IMR-90 (cell line): ENCODE results near the gene CSNK2B. TPM values are rescaled to one million over a fixed set of nuclear protein-coding genes. Genes with fewer than 3 reads are reported as not detected.

Source experiments
- ATAC-seq: fragments of 200-7000 bp; cut with Tn5 transposase; 2 replicates; pipeline ENCODE4 v1.9.1; 2020; ENCODE audit warnings: low read depth, mild to moderate bottlenecking, moderate library complexity
- BruUV-seq: library from RNA; stranded (reverse); fragments of 400-500 nt; replicated peaks from 2 replicates; lab custom pipeline; 2021; lab: Mats Ljungman, UMichigan
- CTCF ChIA-PET: fragments of 300-600 bp; formaldehyde crosslinking; extraction: SDS; loops from one replicate; lab custom pipeline; 2021; ENCODE audit warnings: antibody characterized with exemption; lab: Yijun Ruan, JAX
- POLR2A ChIA-PET: fragments of 300-600 bp; sonication (Branson Sonifier 250); formaldehyde crosslinking; loops from one replicate; lab custom pipeline; 2022; ENCODE audit warnings: antibody characterized with exemption; ENCODE audit not compliant: unreplicated experiment; lab: Charles Lee
- DNase-seq: peaks from one replicate; pipeline ENCODE4 v3.0.0; 2013
- H2AFZ ChIP-seq: replicated peaks from 2 replicates; pipeline ENCODE3; 2013; ENCODE audit warnings: low read length, mild to moderate bottlenecking; ENCODE audit not compliant: poor library complexity
- H2AK5ac ChIP-seq: 2 replicates; pipeline ENCODE4 v1.6.1; 2013; ENCODE audit warnings: low read depth, low read length, inconsistent platforms
- H2AK9ac ChIP-seq: replicated peaks from 2 replicates; pipeline ENCODE3; 2013; ENCODE audit warnings: mild to moderate bottlenecking, low read depth, low read length, moderate library complexity; ENCODE audit not compliant: poor library complexity
- H2BK120ac ChIP-seq: 2 replicates; pipeline ENCODE4 v1.6.1; 2013; ENCODE audit warnings: low read depth, low read length, inconsistent platforms
- H2BK15ac ChIP-seq: 3 replicates; pipeline ENCODE4 v1.6.1; 2013; ENCODE audit warnings: low read depth, low read length, inconsistent platforms
- H2BK20ac ChIP-seq: 2 replicates; pipeline ENCODE4 v1.6.1; 2013; ENCODE audit warnings: low read depth, mild to moderate bottlenecking, inconsistent platforms, low read length, moderate library complexity
- H2BK5ac ChIP-seq: 2 replicates; pipeline ENCODE4 v1.6.1; 2013; ENCODE audit warnings: mild to moderate bottlenecking, low read depth, low read length, inconsistent platforms; ENCODE audit not compliant: poor library complexity, severe bottlenecking
- H3K14ac ChIP-seq: replicated peaks from 2 replicates; pipeline ENCODE4 v1.6.1; 2013; ENCODE audit warnings: low read depth, low read length, inconsistent platforms
- H3K18ac ChIP-seq: 2 replicates; pipeline ENCODE4 v1.6.1; 2013; ENCODE audit warnings: low read depth, low read length, control low read depth
- H3K23ac ChIP-seq: 2 replicates; pipeline ENCODE4 v1.6.1; 2013; ENCODE audit warnings: low read depth, low read length, inconsistent platforms
- H3K27ac ChIP-seq: 2 replicates; pipeline ENCODE4 v1.5.1; 2013; ENCODE audit warnings: mild to moderate bottlenecking, control low read depth, low read length; ENCODE audit not compliant: insufficient read depth
- H3K27me3 ChIP-seq: 2 replicates; pipeline ENCODE4 v1.6.1; 2013; ENCODE audit warnings: low read length; ENCODE audit not compliant: control insufficient read depth, insufficient read depth
- H3K36me3 ChIP-seq: 2 replicates; pipeline ENCODE4 v1.6.1; 2013; ENCODE audit warnings: low read length, mixed read lengths; ENCODE audit not compliant: control insufficient read depth, insufficient read depth
- H3K4ac ChIP-seq: 2 replicates; pipeline ENCODE4 v1.6.1; 2013; ENCODE audit warnings: low read depth, low read length, inconsistent platforms
- H3K4me1 ChIP-seq: 2 replicates; pipeline ENCODE4 v1.6.1; 2013; ENCODE audit warnings: low read length, mixed read lengths; ENCODE audit not compliant: control insufficient read depth, insufficient read depth
- H3K4me2 ChIP-seq: 2 replicates; pipeline ENCODE4 v1.6.1; 2013; ENCODE audit warnings: low read depth, mild to moderate bottlenecking, control low read depth, low read length, moderate library complexity
- H3K4me3 ChIP-seq: 2 replicates; pipeline ENCODE4 v1.5.1; 2013; ENCODE audit warnings: low read depth, mild to moderate bottlenecking, control low read depth, low read length, moderate library complexity; ENCODE audit not compliant: insufficient read depth
- H3K56ac ChIP-seq: 2 replicates; pipeline ENCODE4 v1.6.1; 2013; ENCODE audit warnings: low read length, inconsistent platforms; ENCODE audit not compliant: insufficient read depth; ENCODE audit errors: extremely low read depth
- H3K79me1 ChIP-seq, 2 experiments: 2 replicates each; pipeline ENCODE4 v1.6.1; 2013; ENCODE audit warnings: low read length in 2 of 2, inconsistent platforms in 1 of 2, low read depth in 1 of 2
- H3K9ac ChIP-seq: 2 replicates; pipeline ENCODE4 v1.6.1; 2013; ENCODE audit warnings: low read depth, low read length, control low read depth
- H3K9me1 ChIP-seq: 2 replicates; pipeline ENCODE4 v1.6.1; 2013; ENCODE audit warnings: low read length, inconsistent platforms; ENCODE audit not compliant: insufficient read depth
- H3K9me3 ChIP-seq: 2 replicates; pipeline ENCODE4 v1.6.1; 2013; ENCODE audit warnings: low read length; ENCODE audit not compliant: control insufficient read depth, insufficient read depth
- H4K20me1 ChIP-seq: 2 replicates; pipeline ENCODE4 v1.6.1; 2013; ENCODE audit warnings: low read length, inconsistent platforms; ENCODE audit not compliant: insufficient read depth
- H4K5ac ChIP-seq: 2 replicates; pipeline ENCODE4 v1.6.1; 2013; ENCODE audit warnings: mild to moderate bottlenecking, low read depth, low read length, control low read depth
- H4K8ac ChIP-seq, 2 experiments: 2 replicates each; pipeline ENCODE4 v1.6.1; 2013; ENCODE audit warnings: low read depth in 2 of 2, low read length in 2 of 2, control low read depth in 1 of 2, inconsistent platforms in 1 of 2
- H4K91ac ChIP-seq: 2 replicates; pipeline ENCODE4 v1.6.1; 2013; ENCODE audit warnings: low read depth, low read length, inconsistent platforms; ENCODE audit not compliant: insufficient read depth
- CHD1 ChIP-seq: IDR thresholded peaks from 2 replicates; pipeline ENCODE4 v1.6.1; 2012; ENCODE audit warnings: low read depth, low read length, improper control_type of control experiment
- FOS ChIP-seq: fragments of 150-350 bp; IDR thresholded peaks from 2 replicates; pipeline ENCODE4 v1.6.1; 2016; ENCODE audit warnings: low read depth, low read length
- MAZ ChIP-seq: IDR thresholded peaks from 2 replicates; pipeline ENCODE4 v1.6.1; 2012; ENCODE audit warnings: low read depth, mild to moderate bottlenecking, low read length, improper control_type of control experiment, moderate library complexity, borderline replicate concordance
- POLR2A ChIP-seq: IDR thresholded peaks from 2 replicates; pipeline ENCODE4 v1.6.1; 2012; ENCODE audit warnings: mild to moderate bottlenecking, low read depth, low read length
- RFX5 ChIP-seq: IDR thresholded peaks from 2 replicates; pipeline ENCODE4 v1.8.0; 2012; ENCODE audit warnings: low read depth, mild to moderate bottlenecking, low read length, moderate library complexity
- SMC3 ChIP-seq: fragments of 150-350 bp; IDR thresholded peaks from 2 replicates; pipeline ENCODE4 v1.6.1; 2016; ENCODE audit warnings: low read depth, mild to moderate bottlenecking, antibody characterized with exemption, low read length, moderate library complexity
- WGBS, 2 experiments: methylation state at CpG; one replicate each; pipeline versions ENCODE4 v1.1.5 to v1.1.7; 2013; ENCODE audit warnings: missing lambda C conversion rate in 2 of 2; ENCODE audit not compliant: insufficient read length in 1 of 2; ENCODE audit errors: extremely low coverage in 2 of 2; 5-methylcytosine and 5-hydroxymethylcytosine counted together
- dilution Hi-C: fragments of 300-500 bp; cut with HindIII; formaldehyde crosslinking; loops from one replicate; pipeline ENCODE4 v1.14.3; 2018; ENCODE audit warnings: low sequenced_read_pairs; ENCODE audit not compliant: unreplicated experiment
- in situ Hi-C: fragments of 300-500 bp; cut with MboI; formaldehyde crosslinking; loops from 3 replicates; pipeline ENCODE4 v1.14.3; 2019; ENCODE audit warnings: low sequenced_read_pairs, inconsistent platforms, mixed read lengths
- intact Hi-C: fragments of 100-400 bp; cut with micrococcal nuclease; formaldehyde crosslinking; loops from 2 replicates; pipeline ENCODE4 v1.10.0; 2022
- polyA plus RNA-seq, 3 experiments: library from polyadenylated mRNA; depleted of rRNA; stranded (reverse); fragments of >200 nt; gene quantifications; 2 replicates each; pipeline ENCODE4 v1.2.3, GENCODE V29; 2012; ENCODE audit warnings: low replicate concordance in 1 of 3
- total RNA-seq: library from RNA; depleted of rRNA; stranded (reverse); fragments of >200 nt; gene quantifications from 2 replicates; pipeline ENCODE4 v1.2.3, GENCODE V29; 2012

The CSNK2B gene
- total and polyA plus RNA-seq, 2 of the 4 experiments (the other 2 are of a cell fraction): 194 to 240 TPM

DNA sequence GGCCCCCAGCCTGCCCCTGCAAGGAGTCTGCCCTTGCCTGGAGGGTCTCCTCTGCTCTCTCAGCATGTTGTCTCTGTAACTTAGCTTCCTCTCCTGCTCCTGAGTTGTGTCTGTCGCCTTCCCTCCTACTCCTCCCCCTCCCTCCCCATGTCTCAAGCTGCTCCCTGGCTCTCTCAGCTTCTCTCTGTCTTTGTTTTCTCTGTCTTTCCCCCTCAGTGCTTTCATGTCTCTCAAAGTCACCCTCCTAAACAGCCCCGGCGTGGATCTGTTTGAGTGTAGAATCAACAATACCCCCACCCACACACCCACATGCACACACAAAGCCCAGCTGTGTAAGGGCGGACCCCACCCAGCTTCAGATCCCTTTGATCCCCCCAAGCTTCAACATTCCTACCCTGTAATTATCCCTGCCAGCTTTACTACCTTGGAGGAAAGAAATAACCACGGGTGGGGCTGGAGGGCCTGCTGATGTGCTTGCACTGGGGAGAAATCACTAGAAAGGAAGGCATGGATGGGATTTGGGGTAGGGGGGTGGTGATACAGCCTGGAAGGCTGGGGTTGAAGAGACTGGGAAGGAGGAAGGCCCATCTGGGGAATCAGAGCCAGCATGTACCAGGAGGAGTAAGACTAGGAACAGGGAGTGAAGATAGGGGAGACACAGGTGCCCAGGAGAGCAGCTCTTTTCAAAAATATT, 48.3 kb downstream of the CSNK2B start:
- no peak for TF ChIP-seq FOS
- TF ChIP-seq CHD1: no peak
- no peak for TF ChIP-seq MAZ
- TF ChIP-seq RFX5: no peak
- TF ChIP-seq POLR2A: no peak
- TF ChIP-seq SMC3: no peak
- Histone ChIP-seq H3K4me1 (no peaks in the 10 kb centered on the region), H4K20me1 (no peaks in the 10 kb centered on the region; the same call in 1 of the 2 replicates), H3K9ac (no peak overlapping the region), H2AK9ac (no peak overlapping the region), H4K5ac (no peak overlapping the region), H3K36me3 (no peaks in the 10 kb centered on the region), H3K23ac (peak overlapping the region; percentile 59; the same call in 1 of the 2 replicates), H3K4ac (no peak overlapping the region), H3K56ac (no peak overlapping the region), H3K4me2 (no peak overlapping the region), H4K8ac (no peak overlapping the region), H3K14ac (no peak overlapping the region), H3K18ac (no peak overlapping the region), H2BK120ac (no peak overlapping the region), H2BK15ac (no peak overlapping the region), H3K9me1 (no peaks in the 10 kb centered on the region), H3K9me3 (no peaks in the 10 kb centered on the region), H2AFZ (no peak overlapping the region), H3K79me1 (no peaks in the 10 kb centered on the region), H3K27ac (no peak overlapping the region), H3K27me3 (peaks cover 37% of the 10 kb centered on the region), H4K91ac (no peak overlapping the region), H2BK20ac (no peak overlapping the region), H2BK5ac (no peak overlapping the region), H3K4me3 (no peak overlapping the region), H2AK5ac (no peak overlapping the region)
- intact Hi-C loops (no loop called here), in situ Hi-C loops (no loop called here), dilution Hi-C loops (no loop called here)
- no TSS peak for BruUV-seq
- POLR2A ChIA-PET: no interaction called here
- DNase-seq (no peak), ATAC-seq (0 out of 2 replicates have a peak, but pooled peaks have one; percentile 17)
- CTCF ChIA-PET: no interaction called here
- WGBS, 2 experiments: 20% methylated on average over 1 of the region's 5 CpGs; no CpG with 5 or more reads in 1 of the 2 experiments
